IPS DF 6.9 (cell line): Measurements from ENCODE around the gene SS18L1.

Source experiments
- DNase-seq: peaks from one replicate; pipeline ENCODE4 v3.0.0-alpha.2; 2013; ENCODE audit warnings: low read depth, low spot score
- H3K27ac ChIP-seq: one replicate; pipeline ENCODE4 v1.5.1; 2013; ENCODE audit warnings: low read length, control low read depth
- H3K27me3 ChIP-seq: 2 replicates; pipeline ENCODE4 v1.6.1; 2013; ENCODE audit warnings: mild to moderate bottlenecking, low read length; ENCODE audit not compliant: control insufficient read depth, insufficient read depth
- H3K36me3 ChIP-seq: 2 replicates; pipeline ENCODE4 v1.6.1; 2013; ENCODE audit warnings: low read length; ENCODE audit not compliant: control insufficient read depth, insufficient read depth
- H3K4me1 ChIP-seq: 2 replicates; pipeline ENCODE4 v1.6.1; 2013; ENCODE audit warnings: low read length; ENCODE audit not compliant: control insufficient read depth, insufficient read depth
- H3K4me3 ChIP-seq: 2 replicates; pipeline ENCODE4 v1.5.1; 2013; ENCODE audit warnings: mild to moderate bottlenecking, low read length
- H3K9me3 ChIP-seq: 2 replicates; pipeline ENCODE4 v1.6.1; 2013; ENCODE audit warnings: low read length, inconsistent platforms; ENCODE audit not compliant: control insufficient read depth, insufficient read depth
- WGBS: extraction: QIAGEN DNeasy Blood & Tissue Kit; methylation state at CpG from one replicate; pipeline ENCODE4 v1.1.7; 2013; ENCODE audit warnings: mixed read lengths, missing lambda C conversion rate; ENCODE audit not compliant: insufficient read length, insufficient coverage; 5-methylcytosine and 5-hydroxymethylcytosine counted together

The SS18L1 gene

GRCh38 chr20:62174870-62175624, 31.5 kb downstream of the SS18L1 start:
- Histone ChIP-seq H3K4me1 (no peaks in the 10 kb centered on the region; the same call in 1 of the 2 replicates), H3K9me3 (no peaks in the 10 kb centered on the region), H3K27ac (no peak overlapping the region), H3K27me3 (no peaks in the 10 kb centered on the region), H3K36me3 (peaks cover 7% of the 10 kb centered on the region), H3K4me3 (no peak overlapping the region)
- no CpG with 5 or more reads among the region's 26 CpGs for WGBS
- no peak for DNase-seq

- Histone ChIP-seq H3K36me3 (peaks cover 7% of the 10 kb centered on the region), H3K27me3 (no peaks in the 10 kb centered on the region), H3K9me3 (no peaks in the 10 kb centered on the region), H3K4me1 (no peaks in the 10 kb centered on the region; the same call in 1 of the 2 replicates), H3K27ac (no peak overlapping the region), H3K4me3 (no peak overlapping the region)
- no CpG with 5 or more reads among the region's 10 CpGs for WGBS
- no peak for DNase-seq
These were observed 32.1 kb downstream of the SS18L1 start for GRCh38 chr20:62175711-62176110.

- DNase-seq, result no peak
- H3K4me3 ChIP-seq, result no peak overlapping the region
- no CpG with 5 or more reads among the region's 15 CpGs for WGBS
- no peaks in the 10 kb centered on the region for H3K9me3 ChIP-seq
- H3K4me1 ChIP-seq, result no peaks in the 10 kb centered on the region; the same call in 1 of the 2 replicates
- no peak overlapping the region for H3K27ac ChIP-seq
- peaks cover 7% of the 10 kb centered on the region for H3K36me3 ChIP-seq
- no peaks in the 10 kb centered on the region for H3K27me3 ChIP-seq
These were observed 33.3 kb downstream of the SS18L1 start for GRCh38 chr20:62176866-62177265.

- Histone ChIP-seq H3K36me3 (peaks cover 7% of the 10 kb centered on the region), H3K27ac (no peak overlapping the region), H3K4me1 (no peaks in the 10 kb centered on the region; the same call in 1 of the 2 replicates), H3K9me3 (no peaks in the 10 kb centered on the region), H3K4me3 (no peak overlapping the region), H3K27me3 (no peaks in the 10 kb centered on the region)
- no CpG with 5 or more reads among the region's 9 CpGs for WGBS
- DNase-seq, result no peak
These were observed 33.7 kb downstream of the SS18L1 start for GRCh38 chr20:62177307-62177706.

- H3K4me3 ChIP-seq, result no peak overlapping the region
- H3K27me3 ChIP-seq, result no peaks in the 10 kb centered on the region
- no CpG with 5 or more reads among the region's 19 CpGs for WGBS
- H3K4me1 ChIP-seq, result no peaks in the 10 kb centered on the region
- H3K27ac ChIP-seq, result no peak overlapping the region
- H3K36me3 ChIP-seq, result peaks cover 7% of the 10 kb centered on the region
- no peak for DNase-seq
- H3K9me3 ChIP-seq, result no peaks in the 10 kb centered on the region
These were observed 35.0 kb downstream of the SS18L1 start for GRCh38 chr20:62178316-62179161.

- Histone ChIP-seq H3K9me3 (no peaks in the 10 kb centered on the region), H3K4me3 (no peak overlapping the region), H3K27me3 (no peaks in the 10 kb centered on the region), H3K4me1 (no peaks in the 10 kb centered on the region), H3K27ac (no peak overlapping the region), H3K36me3 (peaks cover 7% of the 10 kb centered on the region)
- no CpG with 5 or more reads among the region's 14 CpGs for WGBS
- DNase-seq, result no peak
These were observed 35.6 kb downstream of the SS18L1 start for GRCh38 chr20:62179162-62179504.

GRCh38 chr20:62181808-62182207, 38.2 kb downstream of the SS18L1 start:
- Histone ChIP-seq H3K36me3 (peaks cover 7% of the 10 kb centered on the region), H3K9me3 (no peaks in the 10 kb centered on the region), H3K4me3 (no peak overlapping the region), H3K27me3 (no peaks in the 10 kb centered on the region), H3K27ac (no peak overlapping the region), H3K4me1 (no peaks in the 10 kb centered on the region)
- no peak for DNase-seq
- WGBS, result no CpG with 5 or more reads among the region's 2 CpGs

GRCh38 chr20:62182469-62183425, 39.2 kb downstream of the SS18L1 start, which contains the start of gene MTG2:
Gene MTG2, plus strand, starts transcription at chr20:62183028. Its CDS starts 10,393 bp downstream, at chr20:62193421.
- no peaks in the 10 kb centered on the region for H3K9me3 ChIP-seq
- no peaks in the 10 kb centered on the region for H3K4me1 ChIP-seq
- no peak within 1 kb of the TSS for H3K27ac ChIP-seq
- H3K36me3 ChIP-seq, result peaks cover 7% of the 10 kb centered on the region
- peak; percentile 82 for DNase-seq
- no peaks in the 10 kb centered on the region for H3K27me3 ChIP-seq
- no CpG with 5 or more reads among the region's 96 CpGs for WGBS
- peak within 1 kb of the TSS; percentile 96 for H3K4me3 ChIP-seq

- no peaks in the 10 kb centered on the region for H3K27me3 ChIP-seq
- no peaks in the 10 kb centered on the region for H3K4me1 ChIP-seq
- no peaks in the 10 kb centered on the region for H3K9me3 ChIP-seq
- DNase-seq, result no peak
- no CpG with 5 or more reads among the region's 25 CpGs for WGBS
- H3K4me3 ChIP-seq, result peak overlapping the region; percentile 96
- H3K36me3 ChIP-seq, result peaks cover 7% of the 10 kb centered on the region
- H3K27ac ChIP-seq, result no peak overlapping the region
These were observed 40.0 kb downstream of the SS18L1 start for GRCh38 chr20:62183426-62184142.
